HepG2 (cell line): ENCODE results near the gene PLXND1. TPM values are rescaled to one million over a fixed set of nuclear protein-coding genes. Genes with fewer than 3 reads are reported as not detected.
A peak's percentile ranks its signal among the peaks of the same experiment; 100 is the strongest.

Source experiments
- ATAC-seq: fragments of 200-7000 bp; cut with Tn5 transposase; 3 replicates; pipeline ENCODE4 v1.9.1; 2020; ENCODE audit warnings: mild to moderate bottlenecking, moderate library complexity
- BruUV-seq: library from RNA; stranded (reverse); fragments of 400-500 nt; replicated peaks from 2 replicates; lab custom pipeline; 2021; lab: Mats Ljungman, UMichigan
- CTCF ChIA-PET: fragments of 300-600 bp; formaldehyde crosslinking; extraction: SDS; loops from one replicate; lab custom pipeline; 2021; ENCODE audit warnings: low total read pairs, inconsistent platforms, low intra/inter-chr PET ratio; lab: Yijun Ruan, JAX
- POLR2A ChIA-PET: fragments of 350-600 bp; sonication (Branson Sonifier 250); formaldehyde crosslinking; loops from one replicate; lab custom pipeline; 2020; ENCODE audit warnings: antibody characterized with exemption, inconsistent platforms; lab: Yijun Ruan, JAX
- DNase-seq: peaks from one replicate; pipeline ENCODE4 v3.0.0-alpha.2; 2015; ENCODE audit warnings: low spot score
- FAIRE-seq: peaks from 3 replicates; lab custom pipeline; 2011; peaks lifted over from hg19 to GRCh38; lab: Jason Lieb, UNC
- H2AFZ ChIP-seq: one replicate; pipeline ENCODE4 v1.6.1; 2011; ENCODE audit warnings: low read length, inconsistent platforms
- H3K27ac ChIP-seq: fragments of 300-600 bp; 3 replicates; pipeline ENCODE4 v1.8.0; 2011; ENCODE audit warnings: mixed run types, mild to moderate bottlenecking, mixed read lengths, low read length, inconsistent platforms; ENCODE audit not compliant: insufficient read depth; ENCODE audit errors: extremely low read length
- H3K27me3 ChIP-seq, 2 experiments: fragments of 200-600 bp in 1 of 2; 2 replicates in 1 of 2; 3 replicates in 1 of 2; pipeline versions ENCODE4 v1.6.0 to v1.8.0; 2011; ENCODE audit warnings: low read length in 2 of 2, mild to moderate bottlenecking in 2 of 2, moderate library complexity in 2 of 2, inconsistent platforms in 1 of 2; ENCODE audit not compliant: insufficient read depth in 2 of 2, control insufficient read depth in 1 of 2
- H3K36me3 ChIP-seq, 2 experiments: fragments of 200-600 bp in 1 of 2; replicated peaks in 1 of 2; 2 replicates in 1 of 2; 3 replicates in 1 of 2; pipeline versions ENCODE4 v1.5.1 to v1.8.0; 2011; ENCODE audit warnings: low read length in 2 of 2, inconsistent platforms in 1 of 2; ENCODE audit not compliant: insufficient read depth in 2 of 2, control insufficient read depth in 1 of 2
- H3K4me1 ChIP-seq: 2 replicates; pipeline ENCODE4 v1.5.1; 2012; ENCODE audit warnings: low read length, inconsistent platforms; ENCODE audit not compliant: insufficient read depth
- H3K4me2 ChIP-seq: 2 replicates; pipeline ENCODE4 v1.6.0; 2011; ENCODE audit warnings: low read depth, low read length, inconsistent platforms
- H3K4me3 ChIP-seq, 3 experiments: fragments of 200-600 bp in 1 of 3; sonication (generic), shearing (Covaris generic) in 1 of 3; replicated peaks in 1 of 3; 2 replicates each; pipeline ENCODE4 v1.5.1; 2011 to 2016; ENCODE audit warnings: low read length in 3 of 3, inconsistent platforms in 2 of 3, low read depth in 2 of 3, mild to moderate bottlenecking in 2 of 3, control low read depth in 1 of 3, mixed read lengths in 1 of 3; ENCODE audit not compliant: insufficient read depth in 1 of 3
- H3K79me2 ChIP-seq: one replicate; pipeline ENCODE4 v1.6.1; 2011; ENCODE audit warnings: low read length, inconsistent platforms; ENCODE audit not compliant: insufficient read depth
- H3K9ac ChIP-seq: 2 replicates; pipeline ENCODE4 v1.6.0; 2011; ENCODE audit warnings: mild to moderate bottlenecking, low read depth, low read length, inconsistent platforms; ENCODE audit not compliant: insufficient read depth
- H3K9me3 ChIP-seq: 2 replicates; pipeline ENCODE4 v1.5.1; 2012; ENCODE audit warnings: mild to moderate bottlenecking, low read length
- H4K20me1 ChIP-seq: 2 replicates; pipeline ENCODE4 v1.6.0; 2011; ENCODE audit warnings: inconsistent platforms, mild to moderate bottlenecking, low read length, moderate library complexity; ENCODE audit not compliant: insufficient read depth
- GATA4 ChIP-seq: sonication (generic); IDR thresholded peaks from 2 replicates; pipeline ENCODE4 v1.6.1; 2016; ENCODE audit warnings: antibody characterized with exemption, low read depth, borderline replicate concordance
- HNF4A ChIP-seq: sonication (generic); formaldehyde crosslinking; IDR thresholded peaks from 2 replicates; pipeline ENCODE4 v1.4.0; 2020; ENCODE audit warnings: missing genetic modification reagents
- HNRNPH1 ChIP-seq: fragments of 200-400 bp; formaldehyde crosslinking; optimal IDR thresholded peaks from 2 replicates; pipeline ENCODE3; 2017; ENCODE audit warnings: mild to moderate bottlenecking, low read depth, low read length
- IKZF4 ChIP-seq: sonication (generic); formaldehyde crosslinking; IDR thresholded peaks from 2 replicates; pipeline ENCODE4 v1.5.1; 2020; ENCODE audit warnings: borderline replicate concordance, mild to moderate bottlenecking, low read depth, missing genetic modification reagents; ENCODE audit errors: not compliant biosample characterization
- KDM5A ChIP-seq: fragments of 200-600 bp; sonication (generic); IDR thresholded peaks from 2 replicates; pipeline ENCODE4 v1.7.0; 2018; ENCODE audit warnings: antibody characterized with exemption, mild to moderate bottlenecking, low read length, borderline replicate concordance
- MYC ChIP-seq: sonication (generic); formaldehyde crosslinking; IDR thresholded peaks from 2 replicates; pipeline ENCODE4 v1.9.0; 2021; ENCODE audit warnings: missing genetic modification reagents, borderline replicate concordance
- SOX6 ChIP-seq, 2 experiments: fragments of 450-650 bp in 1 of 2; sonication (generic) in 1 of 2; formaldehyde crosslinking in 1 of 2; IDR thresholded peaks; 2 replicates each; pipeline versions ENCODE4 v1.4.0 to v1.6.1; 2017 to 2020; ENCODE audit warnings: antibody characterized with exemption in 1 of 2, mild to moderate bottlenecking in 1 of 2, missing genetic modification reagents in 1 of 2
- SPEN ChIP-seq: sonication (generic); formaldehyde crosslinking; IDR thresholded peaks from 2 replicates; pipeline ENCODE4 v1.5.1; 2020; ENCODE audit warnings: low read depth, mild to moderate bottlenecking, missing genetic modification reagents
- ZBTB33 ChIP-seq: sonication (generic); formaldehyde crosslinking; IDR thresholded peaks from 2 replicates; pipeline ENCODE4 v1.4.0; 2020; ENCODE audit warnings: missing genetic modification reagents
- ZMYM3 ChIP-seq: sonication (generic); formaldehyde crosslinking; IDR thresholded peaks from 2 replicates; pipeline ENCODE4 v1.5.1; 2020; ENCODE audit warnings: mild to moderate bottlenecking, missing genetic modification reagents
- ZNF143 ChIP-seq: sonication (generic); formaldehyde crosslinking; IDR thresholded peaks from 2 replicates; pipeline ENCODE4 v1.4.0; 2020; ENCODE audit warnings: missing genetic modification reagents
- ZNF263 ChIP-seq: sonication (generic); formaldehyde crosslinking; IDR thresholded peaks from 2 replicates; pipeline ENCODE4 v1.4.0; 2020; ENCODE audit warnings: missing genetic modification reagents
- ZNF484 ChIP-seq: sonication (generic); formaldehyde crosslinking; IDR thresholded peaks from 2 replicates; pipeline ENCODE4 v1.5.1; 2020; ENCODE audit warnings: mild to moderate bottlenecking, low read depth, missing genetic modification reagents, borderline replicate concordance
- WGBS: methylation state at CpG from one replicate; pipeline ENCODE4 v1.1.6; 2017; ENCODE audit warnings: low lambda C conversion rate; 5-methylcytosine and 5-hydroxymethylcytosine counted together
- in situ Hi-C: cut with HindIII; loops from 2 replicates; pipeline ENCODE4 v1.10.0; 2017; ENCODE audit warnings: low pct_unique_long_range_greater_than_20kb; ENCODE audit not compliant: extremely low pct_ligation_motif_present
- intact Hi-C: fragments of 100-400 bp; cut with micrococcal nuclease; formaldehyde crosslinking; loops from one replicate; pipeline ENCODE4 v1.10.0; 2022; ENCODE audit not compliant: unreplicated experiment
- polyA plus RNA-seq, 8 experiments: library from polyadenylated mRNA; depleted of rRNA in 3 of 8; stranded (reverse) in 7 of 8; unstranded in 1 of 8; fragments of >200 nt; fragmentation: Illumina TruSeq in 4 of 8; extraction: Trizol in 4 of 8; gene quantifications; 2 replicates each; pipeline versions ENCODE4 v1.2.1 to v1.2.3, GENCODE V29; 2011 to 2016; ENCODE audit warnings: low read depth in 4 of 8, missing spikeins in 1 of 8, mixed read lengths in 1 of 8; ENCODE audit not compliant: insufficient read depth in 1 of 8
- total RNA-seq, 5 experiments: library from RNA; depleted of rRNA; stranded (reverse); fragments of >200 nt; fragmentation: Illumina TruSeq; extraction: Trizol; gene quantifications; 2 replicates each; pipeline ENCODE4 v1.2.3, GENCODE V29; 2016; ENCODE audit warnings: low read depth in 1 of 5

The PLXND1 gene
- total and polyA plus RNA-seq, 2 of the 13 experiments (the other 11 are each of a cell fraction or from before 2014, with no cell fraction given) = 15.9 to 42.0 TPM

DNA sequence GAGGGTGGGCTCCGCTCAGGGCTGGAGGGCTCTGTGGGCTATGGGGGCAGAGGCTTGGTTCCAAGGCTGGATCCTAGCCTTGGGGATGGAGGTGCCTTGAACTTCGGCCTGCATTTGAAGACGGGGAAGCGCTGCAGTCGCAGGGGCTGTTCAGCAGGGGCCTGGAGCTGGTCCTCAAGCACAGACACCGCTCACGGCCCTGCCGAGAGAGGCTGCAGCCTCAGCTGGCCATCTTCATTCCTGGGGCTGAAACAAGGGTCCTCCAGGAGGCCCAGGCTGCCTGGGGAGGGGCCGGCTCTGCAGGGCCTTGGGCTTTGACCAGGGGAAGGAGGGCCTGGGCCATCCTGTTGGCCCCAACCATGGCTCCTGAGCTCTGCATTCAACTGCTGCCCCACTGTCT, 25.6 kb upstream of the PLXND1 start:
- no peak overlapping the region; a peak in 1 of 6 replicates for H3K4me3 ChIP-seq
- peaks cover 7% of the 10 kb centered on the region for H3K79me2 ChIP-seq
- no peak overlapping the region for H3K27ac ChIP-seq
- BruUV-seq = no TSS peak
- in situ Hi-C loops (no loop called here), intact Hi-C loops (no loop called here)
- POLR2A ChIA-PET = no interaction called here
- H3K9me3 ChIP-seq = peaks cover 13% of the 10 kb centered on the region
- FAIRE-seq = no peak
- no peak for TF ChIP-seq GATA4
- TF ChIP-seq MYC (CRISPR knock-in tag) = peak; percentile 27; the same call in 1 of the 2 replicates
- TF ChIP-seq ZNF143 (CRISPR knock-in tag) = no peak
- no peak for TF ChIP-seq ZNF263 (CRISPR knock-in tag)
- TF ChIP-seq HNF4A (CRISPR knock-in tag) = peak; percentile 18; the same call in 1 of the 2 replicates
- TF ChIP-seq ZBTB33 (CRISPR knock-in tag) = peak; percentile 58
- H3K4me2 ChIP-seq = 0 out of 2 replicates have a peak overlapping the region, but pooled peaks have one; percentile 67
- no peak for DNase-seq
- no peaks in the 10 kb centered on the region for H3K36me3 ChIP-seq
- no peaks in the 10 kb centered on the region for H4K20me1 ChIP-seq
- ATAC-seq = no peak
- CTCF ChIA-PET = interaction anchor here (1.0 kb wide), 1 partner anchor 193 kb away, joined by 4 read pairs; no protein-coding TSS in a partner anchor
- WGBS = 100% methylated on average over 1 of the region's 9 CpGs
- H3K4me1 ChIP-seq = peaks cover 45% of the 10 kb centered on the region
- H3K9ac ChIP-seq = no peak overlapping the region
- no peak overlapping the region for H2AFZ ChIP-seq
- H3K27me3 ChIP-seq = no peaks in the 10 kb centered on the region; a peak in 1 of 5 replicates

GRCh38 chr3:129629011-129629410, 22.5 kb upstream of the PLXND1 start:
- H3K4me3 ChIP-seq = no peak overlapping the region
- BruUV-seq = no TSS peak
- WGBS = 50% methylated on average over 2 of the region's 6 CpGs
- intact Hi-C loops (loop anchor here (10.0 kb wide), 1 partner anchor 244 kb away; no protein-coding TSS in a partner anchor), in situ Hi-C loops (loop anchor here (5.0 kb wide), 2 partner anchors 203 to 303 kb away; no protein-coding TSS in a partner anchor)
- TF ChIP-seq SPEN (CRISPR knock-in tag) = no peak
- TF ChIP-seq ZNF484 (CRISPR knock-in tag) = no peak
- TF ChIP-seq HNRNPH1 = no peak
- no peak for TF ChIP-seq SOX6 (IDR thresholded peaks at IDR 0.05)
- TF ChIP-seq SOX6 (CRISPR knock-in tag; IDR thresholded peaks at IDR 0.05) = no peak
- TF ChIP-seq IKZF4 (CRISPR knock-in tag) = no peak
- no peak for TF ChIP-seq KDM5A
- no peak for TF ChIP-seq ZMYM3 (CRISPR knock-in tag)
- CTCF ChIA-PET = no interaction called here
- H4K20me1 ChIP-seq = no peaks in the 10 kb centered on the region
- H3K9ac ChIP-seq = no peak overlapping the region
- no peaks in the 10 kb centered on the region for H3K36me3 ChIP-seq
- H2AFZ ChIP-seq = no peak overlapping the region
- H3K27me3 ChIP-seq = no peaks in the 10 kb centered on the region; a peak in 1 of 5 replicates
- FAIRE-seq (no peak), DNase-seq (no peak), ATAC-seq (no peak)
- H3K9me3 ChIP-seq = no peaks in the 10 kb centered on the region
- H3K4me2 ChIP-seq = no peak overlapping the region
- peaks cover 63% of the 10 kb centered on the region for H3K4me1 ChIP-seq
- peaks cover 8% of the 10 kb centered on the region for H3K79me2 ChIP-seq
- no peak overlapping the region for H3K27ac ChIP-seq
- POLR2A ChIA-PET = interaction anchor here (5.4 kb wide), 1 partner anchor 33 kb away, joined by 107 read pairs; no protein-coding TSS in a partner anchor
